GM06990 (cell line): Measurements from ENCODE around the gene COL15A1.

ENCODE experiments used
- DNase-seq: peaks from one replicate; pipeline ENCODE4 v3.0.0-alpha.2; 2011; ENCODE audit not compliant: insufficient read length; ENCODE audit errors: extremely low read depth
- H3K27me3 ChIP-seq: replicated peaks from 2 replicates; pipeline ENCODE4 v1.6.0; 2011; ENCODE audit warnings: low read length; ENCODE audit not compliant: control insufficient read depth, insufficient read depth
- H3K36me3 ChIP-seq: 2 replicates; pipeline ENCODE4 v1.5.1; 2011; ENCODE audit warnings: low read length; ENCODE audit not compliant: control insufficient read depth, insufficient read depth
- H3K4me3 ChIP-seq: replicated peaks from 2 replicates; pipeline ENCODE4 v1.5.1; 2011; ENCODE audit warnings: low read depth, mild to moderate bottlenecking, control low read depth, low read length
- CTCF ChIP-seq: IDR thresholded peaks from 2 replicates; pipeline ENCODE4 v1.5.1; 2011; ENCODE audit warnings: low read length, control low read depth, mild to moderate bottlenecking, inconsistent platforms; ENCODE audit not compliant: insufficient read depth, poor library complexity, severe bottlenecking

COL15A1 gene

DNA sequence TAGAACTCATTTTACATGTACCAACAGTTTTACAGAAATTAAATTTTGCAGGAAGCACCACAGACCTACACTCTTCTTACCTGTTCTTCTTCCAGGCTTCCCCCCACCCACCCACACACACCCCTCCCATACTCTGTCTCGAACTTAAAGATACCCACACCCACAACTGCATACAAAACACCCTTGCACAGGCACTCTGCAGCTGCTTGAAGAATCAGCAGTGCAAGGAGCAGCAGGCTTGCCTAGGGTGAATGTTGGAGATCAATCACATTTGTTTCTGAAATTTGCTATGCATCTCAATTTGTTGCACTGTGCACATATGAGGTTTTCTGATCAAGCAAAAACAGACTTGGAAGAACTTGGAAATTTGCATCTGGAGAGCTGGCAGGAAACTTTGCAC lies 83.7 kb downstream of the COL15A1 start:
- peaks cover 2% of the 10 kb centered on the region for H3K27me3 ChIP-seq
- H3K4me3 ChIP-seq, result no peak overlapping the region
- no peak for TF ChIP-seq CTCF
- H3K36me3 ChIP-seq, result no peaks in the 10 kb centered on the region
- no peak for DNase-seq

GRCh38 chr9:99029083-99029645 lies 85.5 kb downstream of the COL15A1 start:
- Histone ChIP-seq H3K36me3 (no peaks in the 10 kb centered on the region), H3K27me3 (peaks cover 2% of the 10 kb centered on the region), H3K4me3 (no peak overlapping the region)
- DNase-seq, result no peak
- no peak for TF ChIP-seq CTCF

DNA sequence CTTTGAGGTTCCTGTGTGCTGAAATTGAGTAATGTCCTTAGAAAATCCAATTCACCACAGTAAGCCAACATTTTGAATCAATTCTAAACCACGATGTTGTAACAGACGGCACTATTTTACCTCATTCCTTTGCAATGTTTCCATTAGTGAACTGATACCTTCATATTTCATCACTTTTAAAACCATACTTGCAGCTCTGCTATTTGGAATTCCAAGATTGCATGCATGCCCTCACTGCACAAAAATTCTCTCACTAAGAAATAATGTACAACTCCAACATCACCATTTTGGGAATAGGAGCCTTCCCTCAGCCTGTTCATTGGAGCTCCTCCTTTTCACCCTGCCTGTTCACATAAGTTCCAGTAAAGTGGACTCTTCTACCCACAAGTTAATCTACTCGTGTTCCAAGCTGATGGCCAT lies 86.4 kb downstream of the COL15A1 start:
- DNase-seq, result no peak
- no peaks in the 10 kb centered on the region for H3K36me3 ChIP-seq
- TF ChIP-seq CTCF, result no peak

DNA sequence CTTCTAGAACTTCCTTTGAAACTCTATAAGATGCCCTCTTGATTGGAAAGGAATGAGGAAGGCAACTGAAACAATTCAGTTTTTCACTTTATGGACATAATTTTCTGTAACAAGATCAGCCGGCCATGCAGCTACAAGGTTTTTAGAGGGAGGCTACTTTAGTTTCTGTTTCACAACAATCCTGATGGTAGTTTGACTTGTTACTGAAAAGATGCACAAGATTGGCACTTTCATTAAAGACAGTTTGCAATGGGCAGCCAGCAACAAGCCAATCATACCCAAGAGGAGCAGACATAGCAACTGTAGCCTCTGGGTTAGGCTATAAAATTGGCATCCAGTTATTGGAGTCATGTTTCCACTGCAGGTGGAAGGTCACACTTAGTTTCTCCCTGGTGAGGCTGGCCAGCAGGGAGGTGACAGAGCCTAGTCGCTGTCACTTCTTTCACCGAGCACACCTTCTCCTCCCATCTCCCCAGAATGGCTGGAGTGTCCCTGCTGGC lies 87.0 kb downstream of the COL15A1 start:
- DNase-seq, result no peak
- Histone ChIP-seq H3K4me3 (no peak overlapping the region), H3K27me3 (peaks cover 2% of the 10 kb centered on the region), H3K36me3 (no peaks in the 10 kb centered on the region)
- TF ChIP-seq CTCF, result no peak

More for the DNA sequence above, 86.4 kb downstream of the COL15A1 start:
- no peak overlapping the region for H3K4me3 ChIP-seq
- H3K27me3 ChIP-seq, result peaks cover 2% of the 10 kb centered on the region

- Histone ChIP-seq H3K27me3 (peaks cover 2% of the 10 kb centered on the region), H3K4me3 (no peak overlapping the region), H3K36me3 (no peaks in the 10 kb centered on the region)
- DNase-seq, result no peak
- no peak for TF ChIP-seq CTCF
Measured at GRCh38 chr9:99031319-99031718, 87.6 kb downstream of the COL15A1 start.

DNA sequence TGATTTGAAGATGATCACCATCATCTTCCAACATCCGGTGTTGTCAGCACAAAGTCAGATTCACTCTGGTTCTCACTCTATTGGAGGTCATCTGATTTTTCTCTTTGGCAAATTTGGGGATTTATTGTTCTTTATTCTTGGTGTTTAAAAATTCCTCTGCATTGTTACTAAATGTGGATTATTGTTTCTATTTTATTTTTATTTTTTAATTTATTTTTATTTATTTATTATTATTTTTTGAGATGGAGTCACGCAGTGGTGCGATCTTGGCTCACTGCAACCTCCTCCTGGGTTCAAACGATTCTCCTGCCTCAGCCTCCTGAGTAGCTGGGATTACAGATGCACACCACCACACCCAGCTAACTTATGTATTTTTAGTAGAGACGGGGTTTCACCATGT lies 88.3 kb downstream of the COL15A1 start:
- DNase-seq, result no peak
- H3K4me3 ChIP-seq, result no peak overlapping the region
- TF ChIP-seq CTCF, result no peak
- peaks cover 2% of the 10 kb centered on the region for H3K27me3 ChIP-seq
- H3K36me3 ChIP-seq, result no peaks in the 10 kb centered on the region
